Neural crest cell (in vitro differentiated cells): ENCODE data around the gene DHX15. TPM values are rescaled to one million over a fixed set of nuclear protein-coding genes. Genes with fewer than 3 reads are reported as not detected.

ENCODE experiments used
- DNase-seq: peaks from one replicate; pipeline ENCODE4 v3.0.0; 2021; ENCODE audit warnings: low read depth, mixed read lengths, low spot score
- H3K27ac Mint-ChIP-seq: one replicate; pipeline ENCODE4 v1.8.0; 2021; ENCODE audit warnings: mild to moderate bottlenecking, mixed read lengths; ENCODE audit not compliant: unreplicated experiment
- H3K27me3 Mint-ChIP-seq: 2 replicates; pipeline ENCODE4 v1.8.0; 2021; ENCODE audit warnings: low read depth, mild to moderate bottlenecking, mixed read lengths
- H3K36me3 Mint-ChIP-seq: 2 replicates; pipeline ENCODE4 v1.8.0; 2021; ENCODE audit warnings: low read depth, mild to moderate bottlenecking, mixed read lengths
- H3K4me1 Mint-ChIP-seq: 2 replicates; pipeline ENCODE4 v1.8.0; 2021; ENCODE audit warnings: mixed read lengths
- H3K4me3 Mint-ChIP-seq: one replicate; pipeline ENCODE4 v1.8.0; 2021; ENCODE audit warnings: mild to moderate bottlenecking, mixed read lengths
- H3K9me3 Mint-ChIP-seq: 2 replicates; pipeline ENCODE4 v1.8.0; 2021; ENCODE audit warnings: mixed read lengths
- total RNA-seq: library from RNA; stranded (reverse); gene quantifications from 2 replicates; pipeline ENCODE4 v1.2.1, GENCODE V29; 2021
- TF ChIP-seq, protein P1 (sequence below): fragments of 200-600 bp; sonication (generic); conservative IDR thresholded peaks from 2 replicates; pipeline ENCODE4 v1.5.0; 2021; ENCODE audit warnings: antibody characterized with exemption, mild to moderate bottlenecking

The DHX15 gene
- total RNA-seq, 1 donor from 2014 or later, result 240 TPM

DNA sequence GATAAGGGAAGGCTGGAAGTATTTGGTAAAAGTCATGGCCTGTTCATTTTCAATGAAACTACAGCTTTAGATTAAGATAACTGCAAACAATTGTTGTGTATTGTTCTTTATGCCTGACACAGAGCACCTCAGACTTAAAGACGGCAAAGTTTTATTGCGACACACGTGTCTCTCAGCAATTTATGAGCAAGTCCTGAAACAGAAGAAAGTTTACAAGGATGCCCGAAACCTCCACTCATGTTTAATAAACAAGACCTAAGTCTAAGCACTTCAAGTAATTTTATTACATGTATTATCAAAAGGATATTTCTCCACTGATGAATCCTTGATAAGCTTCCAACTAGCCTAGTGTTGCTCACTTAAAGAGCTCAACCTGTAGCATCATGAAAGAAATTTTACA, 51.0 kb downstream of the DHX15 start:
- no peak overlapping the region for H3K27ac Mint-ChIP-seq
- peaks cover 21% of the 10 kb centered on the region for H3K36me3 Mint-ChIP-seq
- H3K4me1 Mint-ChIP-seq, result no peaks in the 10 kb centered on the region
- no peaks in the 10 kb centered on the region for H3K9me3 Mint-ChIP-seq
- no peaks in the 10 kb centered on the region for H3K27me3 Mint-ChIP-seq
- DNase-seq, result no peak
- H3K4me3 Mint-ChIP-seq, result no peak overlapping the region
- TF ChIP-seq, protein P1, sequence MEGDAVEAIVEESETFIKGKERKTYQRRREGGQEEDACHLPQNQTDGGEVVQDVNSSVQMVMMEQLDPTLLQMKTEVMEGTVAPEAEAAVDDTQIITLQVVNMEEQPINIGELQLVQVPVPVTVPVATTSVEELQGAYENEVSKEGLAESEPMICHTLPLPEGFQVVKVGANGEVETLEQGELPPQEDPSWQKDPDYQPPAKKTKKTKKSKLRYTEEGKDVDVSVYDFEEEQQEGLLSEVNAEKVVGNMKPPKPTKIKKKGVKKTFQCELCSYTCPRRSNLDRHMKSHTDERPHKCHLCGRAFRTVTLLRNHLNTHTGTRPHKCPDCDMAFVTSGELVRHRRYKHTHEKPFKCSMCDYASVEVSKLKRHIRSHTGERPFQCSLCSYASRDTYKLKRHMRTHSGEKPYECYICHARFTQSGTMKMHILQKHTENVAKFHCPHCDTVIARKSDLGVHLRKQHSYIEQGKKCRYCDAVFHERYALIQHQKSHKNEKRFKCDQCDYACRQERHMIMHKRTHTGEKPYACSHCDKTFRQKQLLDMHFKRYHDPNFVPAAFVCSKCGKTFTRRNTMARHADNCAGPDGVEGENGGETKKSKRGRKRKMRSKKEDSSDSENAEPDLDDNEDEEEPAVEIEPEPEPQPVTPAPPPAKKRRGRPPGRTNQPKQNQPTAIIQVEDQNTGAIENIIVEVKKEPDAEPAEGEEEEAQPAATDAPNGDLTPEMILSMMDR, result no peak

DNA sequence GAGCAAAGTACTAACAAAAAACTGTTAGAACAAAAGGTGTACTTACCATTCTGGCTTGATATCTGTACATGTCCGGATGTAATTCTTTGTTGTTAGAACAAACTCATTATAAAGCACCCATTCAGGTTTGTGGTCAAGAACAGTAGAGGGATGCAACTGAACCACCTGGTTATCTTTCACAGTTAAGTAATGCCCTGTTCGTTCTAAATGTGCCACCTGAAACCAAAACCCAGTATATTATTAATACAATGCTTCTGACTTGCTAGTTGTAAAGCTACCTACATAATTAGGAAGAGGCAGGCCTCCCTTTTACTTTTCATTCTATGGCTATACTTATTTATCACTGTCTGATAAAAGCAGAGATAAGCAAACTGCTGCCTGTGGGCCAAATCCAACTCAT, 54.8 kb downstream of the DHX15 start:
- H3K4me1 Mint-ChIP-seq, result no peaks in the 10 kb centered on the region
- no peak overlapping the region for H3K27ac Mint-ChIP-seq
- DNase-seq, result no peak
- H3K4me3 Mint-ChIP-seq, result no peak overlapping the region
- H3K27me3 Mint-ChIP-seq, result no peaks in the 10 kb centered on the region
- peaks cover 21% of the 10 kb centered on the region for H3K36me3 Mint-ChIP-seq
- TF ChIP-seq, protein P1, result no peak
- H3K9me3 Mint-ChIP-seq, result no peaks in the 10 kb centered on the region

- H3K4me1 Mint-ChIP-seq, result no peaks in the 10 kb centered on the region
- H3K9me3 Mint-ChIP-seq, result no peaks in the 10 kb centered on the region
- TF ChIP-seq, protein P1, result no peak
- peaks cover 30% of the 10 kb centered on the region for H3K36me3 Mint-ChIP-seq
- H3K4me3 Mint-ChIP-seq, result no peak overlapping the region
- no peak for DNase-seq
- H3K27ac Mint-ChIP-seq, result no peak overlapping the region
- no peaks in the 10 kb centered on the region for H3K27me3 Mint-ChIP-seq
Observed at GRCh38 chr4:24527371-24527770, 57.0 kb downstream of the DHX15 start.

- no peak for DNase-seq
- H3K36me3 Mint-ChIP-seq, result peaks cover 30% of the 10 kb centered on the region
- no peaks in the 10 kb centered on the region for H3K9me3 Mint-ChIP-seq
- H3K27me3 Mint-ChIP-seq, result no peaks in the 10 kb centered on the region
- H3K4me1 Mint-ChIP-seq, result no peaks in the 10 kb centered on the region
- TF ChIP-seq, protein P1, result no peak
- H3K27ac Mint-ChIP-seq, result no peak overlapping the region
- H3K4me3 Mint-ChIP-seq, result no peak overlapping the region
Observed at GRCh38 chr4:24521544-24521943, 62.8 kb downstream of the DHX15 start.

GRCh38 chr4:24519649-24520048, 64.7 kb downstream of the DHX15 start:
- Mint-ChIP-seq H3K27ac (no peak overlapping the region), H3K9me3 (no peaks in the 10 kb centered on the region), H3K4me1 (no peaks in the 10 kb centered on the region), H3K4me3 (no peak overlapping the region), H3K36me3 (peaks cover 33% of the 10 kb centered on the region), H3K27me3 (no peaks in the 10 kb centered on the region)
- DNase-seq, result no peak
- TF ChIP-seq, protein P1, result no peak

DNA sequence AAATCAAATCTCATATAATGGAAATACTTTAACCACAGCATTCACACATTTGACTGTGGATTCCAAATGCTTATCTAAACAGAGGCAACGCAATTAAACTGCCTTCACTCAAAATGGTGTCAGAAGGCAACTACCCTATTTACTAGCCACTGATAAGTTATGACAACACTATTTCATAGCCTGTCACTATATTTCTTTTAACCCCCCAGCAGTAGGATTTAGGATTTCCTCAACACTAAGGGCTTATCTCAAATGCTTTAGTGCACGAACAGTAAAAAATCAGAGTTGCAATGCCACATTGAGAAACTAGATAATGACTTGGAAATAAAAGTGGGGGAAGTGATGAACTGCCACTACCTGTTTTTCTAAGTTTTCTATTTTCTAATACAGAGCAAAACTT, 66.7 kb downstream of the DHX15 start:
- no peaks in the 10 kb centered on the region for H3K27me3 Mint-ChIP-seq
- H3K27ac Mint-ChIP-seq, result no peak overlapping the region
- H3K4me3 Mint-ChIP-seq, result no peak overlapping the region
- peaks cover 35% of the 10 kb centered on the region for H3K36me3 Mint-ChIP-seq
- DNase-seq, result no peak
- no peaks in the 10 kb centered on the region for H3K4me1 Mint-ChIP-seq
- TF ChIP-seq, protein P1, result no peak
- H3K9me3 Mint-ChIP-seq, result no peaks in the 10 kb centered on the region
